A549 (cell line): ENCODE results near the gene RPL22. TPM values are rescaled to one million over a fixed set of nuclear protein-coding genes. Genes with fewer than 3 reads are reported as not detected.

Experiments used
- ATAC-seq, 2 experiments: fragments of 200-7000 bp in 1 of 2; fragments of >200 bp in 1 of 2; cut with Nextera tagmentation in 1 of 2; cut with Tn5 transposase in 1 of 2; 3 replicates each; pipeline versions ENCODE4 v1.8.0 to v1.9.1; 2018 to 2020; ENCODE audit warnings: mild to moderate bottlenecking in 1 of 2, moderate library complexity in 1 of 2
- CTCF ChIA-PET: fragments of 300-600 bp; sonication (Branson Sonifier 250); formaldehyde crosslinking; extraction: SDS; loops from one replicate; lab custom pipeline; 2021; ENCODE audit warnings: antibody characterized with exemption, inconsistent platforms; lab: Yijun Ruan, JAX
- POLR2A ChIA-PET: fragments of 350-600 bp; formaldehyde crosslinking; extraction: SDS; loops from one replicate; lab custom pipeline; 2021; ENCODE audit warnings: antibody characterized with exemption, inconsistent platforms; lab: Yijun Ruan, JAX
- DNase-seq, 2 experiments: peaks; one replicate each; pipeline versions ENCODE4 v3.0.0 to v3.0.0-alpha.2; 2011 to 2016; ENCODE audit warnings: low read depth in 1 of 2, low spot score in 1 of 2
- FAIRE-seq: peaks from 2 replicates; lab custom pipeline; 2011; peaks lifted over from hg19 to GRCh38; lab: Jason Lieb, UNC
- H3K27ac ChIP-seq, 2 experiments: fragments of >200 bp; sonication (Bioruptor Twin); formaldehyde crosslinking; 3 replicates each; pipeline ENCODE4 v1.5.1; 2016 to 2017
- H3K4me1 ChIP-seq: fragments of >200 bp; sonication (Bioruptor Twin); formaldehyde crosslinking; 3 replicates; pipeline ENCODE4 v1.6.1; 2016
- H3K4me2 ChIP-seq: fragments of >200 bp; sonication (Bioruptor Twin); formaldehyde crosslinking; 3 replicates; pipeline ENCODE4 v1.6.1; 2016
- H3K4me3 ChIP-seq: fragments of >200 bp; sonication (Bioruptor Twin); formaldehyde crosslinking; 3 replicates; pipeline ENCODE4 v1.5.1; 2016
- H3K9me3 ChIP-seq: fragments of >200 bp; sonication (Bioruptor Twin); formaldehyde crosslinking; 3 replicates; pipeline ENCODE4 v1.6.1; 2016
- CHD2 ChIP-seq: fragments of 150-350 bp; IDR thresholded peaks from 2 replicates; pipeline ENCODE4 v1.6.1; 2014; ENCODE audit warnings: low read length; ENCODE audit not compliant: partially characterized antibody
- EHF ChIP-seq: fragments of 250-450 bp; sonication (Bioruptor Pico); IDR thresholded peaks from 2 replicates; pipeline ENCODE4 v1.5.0; 2020; ENCODE audit warnings: mild to moderate bottlenecking
- EHMT2 ChIP-seq: fragments of 200-600 bp; sonication (generic); IDR thresholded peaks from 2 replicates; pipeline ENCODE4 v1.6.1; 2016; ENCODE audit warnings: antibody characterized with exemption, low read depth, mild to moderate bottlenecking, moderate library complexity
- HDAC2 ChIP-seq: fragments of 200-600 bp; sonication (generic); IDR thresholded peaks from 2 replicates; pipeline ENCODE4 v1.6.1; 2016
- HOXA7 ChIP-seq: fragments of 250-450 bp; sonication (Bioruptor Pico); IDR thresholded peaks from 2 replicates; pipeline ENCODE4 v1.5.0; 2020; ENCODE audit warnings: mild to moderate bottlenecking, moderate library complexity
- NPAS2 ChIP-seq: fragments of 250-450 bp; sonication (Bioruptor Pico); IDR thresholded peaks from 2 replicates; pipeline ENCODE4 v1.8.0; 2022; ENCODE audit warnings: mild to moderate bottlenecking, moderate library complexity, borderline replicate concordance
- RARB ChIP-seq: fragments of 250-450 bp; sonication (Bioruptor Pico); IDR thresholded peaks from 2 replicates; pipeline ENCODE4 v1.8.0; 2021; ENCODE audit warnings: mild to moderate bottlenecking, moderate library complexity
- RCOR1 ChIP-seq: fragments of 150-350 bp; IDR thresholded peaks from 2 replicates; pipeline ENCODE4 v1.6.1; 2014; ENCODE audit warnings: antibody characterized with exemption, low read length, low read depth
- RNF2 ChIP-seq: fragments of 200-600 bp; sonication (generic); IDR thresholded peaks from 2 replicates; pipeline ENCODE4 v1.6.1; 2016; ENCODE audit warnings: low read depth, mild to moderate bottlenecking, antibody characterized with exemption, moderate library complexity, borderline replicate concordance
- SMC3 ChIP-seq: fragments of >200 bp; sonication (Bioruptor Twin); formaldehyde crosslinking; IDR thresholded peaks from 3 replicates; pipeline ENCODE4 v1.6.1; 2018; ENCODE audit warnings: inconsistent platforms
- TFCP2L1 ChIP-seq: fragments of 250-450 bp; sonication (Bioruptor Pico); IDR thresholded peaks from 2 replicates; pipeline ENCODE4 v1.5.0; 2021; ENCODE audit warnings: mild to moderate bottlenecking
- TP53 ChIP-seq: fragments of 250-450 bp; sonication (Bioruptor Pico); IDR thresholded peaks from 2 replicates; pipeline ENCODE4 v1.5.0; 2021; ENCODE audit warnings: mild to moderate bottlenecking, moderate library complexity
- ZFP36 ChIP-seq: fragments of 450-650 bp; IDR thresholded peaks from 2 replicates; pipeline ENCODE4 v1.6.1; 2014; ENCODE audit warnings: borderline replicate concordance; ENCODE audit not compliant: partially characterized antibody
- ZSCAN20 ChIP-seq: fragments of 250-450 bp; sonication (Bioruptor Pico); IDR thresholded peaks from 2 replicates; pipeline ENCODE4 v1.8.0; 2022; ENCODE audit warnings: mild to moderate bottlenecking, moderate library complexity
- WGBS: methylation state at CpG from one replicate; pipeline ENCODE4 v1.1.6; 2017; ENCODE audit errors: missing lambda C conversion rate; 5-methylcytosine and 5-hydroxymethylcytosine counted together
- polyA plus RNA-seq, 4 experiments: library from polyadenylated mRNA; depleted of rRNA in 3 of 4; stranded (reverse); fragments of >200 nt; fragmentation: RNase III in 1 of 4; extraction: RNeasy Plus Mini Kit Qiagen cat#74134 plus additional on column Dnase treatment in 1 of 4; gene quantifications; 2 replicates in 3 of 4; 3 replicates in 1 of 4; pipeline ENCODE4 v1.2.3, GENCODE V29; 2011 to 2017
- TF ChIP-seq, protein P1 (sequence below): fragments of 250-450 bp; sonication (Bioruptor Pico); IDR thresholded peaks from 2 replicates; pipeline ENCODE4 v1.5.0; 2021; ENCODE audit warnings: mild to moderate bottlenecking, moderate library complexity, borderline replicate concordance
- TF ChIP-seq, protein P2 (sequence below): IDR thresholded peaks from 2 replicates; pipeline ENCODE4 v1.6.1; 2012
- TF ChIP-seq, protein P3 (sequence below): fragments of >200 bp; sonication (Bioruptor Twin); formaldehyde crosslinking; IDR thresholded peaks from 3 replicates; pipeline ENCODE4 v1.5.1; 2016
- TF ChIP-seq, protein P4 (sequence below): IDR thresholded peaks from 2 replicates; pipeline ENCODE4 v1.6.1; 2012

Gene RPL22
- polyA plus RNA-seq, 2 of the 4 experiments (the other 2 are of a cell fraction): 373 to 377 TPM

DNA sequence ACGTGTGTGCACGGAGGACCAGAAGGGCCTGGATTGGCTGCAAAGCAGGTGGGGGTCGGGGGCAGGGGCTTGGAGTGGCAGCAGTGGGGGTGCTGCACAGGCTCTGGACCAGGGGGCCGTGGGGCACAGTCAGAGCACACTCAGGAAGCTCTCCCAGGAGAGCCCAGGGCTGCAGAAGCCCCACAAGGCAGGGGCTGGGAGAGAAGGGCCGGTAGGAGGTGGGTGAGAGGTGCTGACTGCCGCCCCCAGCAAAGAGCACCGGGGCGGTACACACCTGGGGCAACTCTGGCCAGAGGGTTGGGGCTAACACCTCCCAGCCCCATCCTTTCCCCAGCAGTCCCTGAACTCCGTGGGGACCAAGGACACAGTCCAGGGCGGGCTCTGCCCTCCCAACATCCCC lies 33.2 kb downstream of the RPL22 start:
- Histone ChIP-seq H3K4me3 (no peak overlapping the region), H3K27ac (no peak overlapping the region), H3K4me2 (no peak overlapping the region), H3K4me1 (no peaks in the 10 kb centered on the region), H3K9me3 (no peaks in the 10 kb centered on the region)
- CTCF ChIA-PET: no interaction called here
- WGBS: 33% methylated on average over 5 of the region's 10 CpGs
- no peak for ATAC-seq
- POLR2A ChIA-PET: no interaction called here
- no peak for TF ChIP-seq EHMT2
- TF ChIP-seq, protein P1, sequence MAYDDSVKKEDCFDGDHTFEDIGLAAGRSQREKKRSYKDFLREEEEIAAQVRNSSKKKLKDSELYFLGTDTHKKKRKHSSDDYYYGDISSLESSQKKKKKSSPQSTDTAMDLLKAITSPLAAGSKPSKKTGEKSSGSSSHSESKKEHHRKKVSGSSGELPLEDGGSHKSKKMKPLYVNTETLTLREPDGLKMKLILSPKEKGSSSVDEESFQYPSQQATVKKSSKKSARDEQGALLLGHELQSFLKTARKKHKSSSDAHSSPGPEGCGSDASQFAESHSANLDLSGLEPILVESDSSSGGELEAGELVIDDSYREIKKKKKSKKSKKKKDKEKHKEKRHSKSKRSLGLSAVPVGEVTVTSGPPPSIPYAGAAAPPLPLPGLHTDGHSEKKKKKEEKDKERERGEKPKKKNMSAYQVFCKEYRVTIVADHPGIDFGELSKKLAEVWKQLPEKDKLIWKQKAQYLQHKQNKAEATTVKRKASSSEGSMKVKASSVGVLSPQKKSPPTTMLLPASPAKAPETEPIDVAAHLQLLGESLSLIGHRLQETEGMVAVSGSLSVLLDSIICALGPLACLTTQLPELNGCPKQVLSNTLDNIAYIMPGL (CRISPR knock-in tag): no peak
- TF ChIP-seq, protein P2, sequence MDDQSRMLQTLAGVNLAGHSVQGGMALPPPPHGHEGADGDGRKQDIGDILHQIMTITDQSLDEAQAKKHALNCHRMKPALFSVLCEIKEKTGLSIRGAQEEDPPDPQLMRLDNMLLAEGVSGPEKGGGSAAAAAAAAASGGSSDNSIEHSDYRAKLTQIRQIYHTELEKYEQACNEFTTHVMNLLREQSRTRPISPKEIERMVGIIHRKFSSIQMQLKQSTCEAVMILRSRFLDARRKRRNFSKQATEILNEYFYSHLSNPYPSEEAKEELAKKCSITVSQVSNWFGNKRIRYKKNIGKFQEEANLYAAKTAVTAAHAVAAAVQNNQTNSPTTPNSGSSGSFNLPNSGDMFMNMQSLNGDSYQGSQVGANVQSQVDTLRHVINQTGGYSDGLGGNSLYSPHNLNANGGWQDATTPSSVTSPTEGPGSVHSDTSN: no peak
- no peak for TF ChIP-seq HOXA7
- FAIRE-seq: no peak
- DNase-seq: no peak

DNA sequence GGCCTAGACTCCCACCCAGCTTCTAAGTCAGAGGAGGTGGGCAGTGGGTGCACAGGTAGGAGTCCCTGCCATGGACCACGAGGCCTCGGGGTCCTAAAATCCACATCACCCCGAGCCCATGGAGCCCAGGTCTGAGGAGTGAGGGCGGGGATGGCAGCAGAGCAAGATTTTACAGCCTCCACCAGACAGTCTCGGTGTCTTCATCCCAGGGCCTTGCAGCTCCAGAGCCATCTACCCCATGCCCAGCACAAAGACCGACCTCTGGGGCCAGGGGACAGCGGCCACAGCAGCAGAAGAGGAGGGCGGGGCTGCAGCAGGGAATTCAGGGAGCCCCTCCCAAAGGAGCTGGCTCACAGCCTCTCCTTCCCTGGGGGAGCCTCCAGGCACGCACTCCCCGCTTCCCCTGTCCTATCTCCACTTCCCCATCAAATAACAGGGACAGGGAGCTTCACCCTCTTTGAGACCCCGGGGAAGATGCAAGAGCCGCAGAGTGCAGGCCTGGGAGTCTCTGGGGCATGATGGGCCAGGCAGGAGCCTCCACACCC lies 33.9 kb downstream of the RPL22 start:
- H3K9me3 ChIP-seq: no peaks in the 10 kb centered on the region
- no peak overlapping the region for H3K4me2 ChIP-seq
- CTCF ChIA-PET: interaction anchor here (1.6 kb wide), 1 partner anchor 112 kb away, joined by 4 read pairs; no protein-coding TSS in a partner anchor
- no peak overlapping the region for H3K27ac ChIP-seq
- ATAC-seq: no peak
- TF ChIP-seq SMC3: no peak
- no peak for DNase-seq
- no peak overlapping the region for H3K4me3 ChIP-seq
- no peak for FAIRE-seq
- POLR2A ChIA-PET: no interaction called here
- WGBS: 48% methylated on average over 8 of the region's 12 CpGs
- no peaks in the 10 kb centered on the region for H3K4me1 ChIP-seq

- ChIA-PET CTCF (interaction anchor here (1.6 kb wide), 1 partner anchor 112 kb away, joined by 4 read pairs; no protein-coding TSS in a partner anchor), POLR2A (no interaction called here)
- Histone ChIP-seq H3K4me1 (no peaks in the 10 kb centered on the region), H3K4me3 (no peak overlapping the region), H3K4me2 (no peak overlapping the region), H3K9me3 (no peaks in the 10 kb centered on the region), H3K27ac (no peak overlapping the region)
- ATAC-seq: no peak
- no peak for DNase-seq
- TF ChIP-seq, protein P3, sequence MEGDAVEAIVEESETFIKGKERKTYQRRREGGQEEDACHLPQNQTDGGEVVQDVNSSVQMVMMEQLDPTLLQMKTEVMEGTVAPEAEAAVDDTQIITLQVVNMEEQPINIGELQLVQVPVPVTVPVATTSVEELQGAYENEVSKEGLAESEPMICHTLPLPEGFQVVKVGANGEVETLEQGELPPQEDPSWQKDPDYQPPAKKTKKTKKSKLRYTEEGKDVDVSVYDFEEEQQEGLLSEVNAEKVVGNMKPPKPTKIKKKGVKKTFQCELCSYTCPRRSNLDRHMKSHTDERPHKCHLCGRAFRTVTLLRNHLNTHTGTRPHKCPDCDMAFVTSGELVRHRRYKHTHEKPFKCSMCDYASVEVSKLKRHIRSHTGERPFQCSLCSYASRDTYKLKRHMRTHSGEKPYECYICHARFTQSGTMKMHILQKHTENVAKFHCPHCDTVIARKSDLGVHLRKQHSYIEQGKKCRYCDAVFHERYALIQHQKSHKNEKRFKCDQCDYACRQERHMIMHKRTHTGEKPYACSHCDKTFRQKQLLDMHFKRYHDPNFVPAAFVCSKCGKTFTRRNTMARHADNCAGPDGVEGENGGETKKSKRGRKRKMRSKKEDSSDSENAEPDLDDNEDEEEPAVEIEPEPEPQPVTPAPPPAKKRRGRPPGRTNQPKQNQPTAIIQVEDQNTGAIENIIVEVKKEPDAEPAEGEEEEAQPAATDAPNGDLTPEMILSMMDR: no peak
- TF ChIP-seq HDAC2 (no peak), TFCP2L1 (no peak), ZFP36 (no peak)
- TF ChIP-seq, protein P1 (CRISPR knock-in tag): no peak
- TF ChIP-seq, all 56 proteins: peak for 0
- no peak for FAIRE-seq
- WGBS: 62% methylated on average over 4 of the region's 7 CpGs
Observed at GRCh38 chr1:6165027-6165426, 34.4 kb downstream of the RPL22 start.

GRCh38 chr1:6163973-6164617 lies 35.3 kb downstream of the RPL22 start:
- Histone ChIP-seq H3K9me3 (no peaks in the 10 kb centered on the region), H3K27ac (no peak overlapping the region), H3K4me2 (no peak overlapping the region), H3K4me3 (no peak overlapping the region), H3K4me1 (no peaks in the 10 kb centered on the region)
- no peak for TF ChIP-seq CHD2
- TF ChIP-seq TP53 (CRISPR knock-in tag): no peak
- TF ChIP-seq NPAS2 (CRISPR knock-in tag): no peak
- TF ChIP-seq, protein P4, sequence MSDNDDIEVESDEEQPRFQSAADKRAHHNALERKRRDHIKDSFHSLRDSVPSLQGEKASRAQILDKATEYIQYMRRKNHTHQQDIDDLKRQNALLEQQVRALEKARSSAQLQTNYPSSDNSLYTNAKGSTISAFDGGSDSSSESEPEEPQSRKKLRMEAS: no peak
- no peak for TF ChIP-seq ZSCAN20
- TF ChIP-seq RARB: no peak
- TF ChIP-seq RNF2: no peak
- no peak for TF ChIP-seq RCOR1
- no peak for TF ChIP-seq EHF (CRISPR knock-in tag)
- no peak for TF ChIP-seq HDAC2
- WGBS: 67% methylated on average over 19 of the region's 19 CpGs
- ChIA-PET CTCF (no interaction called here), POLR2A (no interaction called here)
- no peak for ATAC-seq
- no peak for FAIRE-seq
- DNase-seq: no peak
